DOHH2 (cell line): Measurements from ENCODE around the gene PANX2.

Source experiments
- H3F3A ChIP-seq: fragments of 200-600 bp; sonication (generic), shearing (Covaris generic); 2 replicates; pipeline ENCODE4 v1.6.0; 2016; ENCODE audit warnings: antibody characterized with exemption, mild to moderate bottlenecking; ENCODE audit not compliant: control insufficient read depth, insufficient read depth
- H3K27ac ChIP-seq: fragments of 200-600 bp; sonication (generic); 2 replicates; pipeline ENCODE4 v1.5.1; 2014; ENCODE audit warnings: low read depth, mild to moderate bottlenecking, low read length, moderate library complexity
- H3K27me3 ChIP-seq: fragments of 200-600 bp; sonication (generic); 2 replicates; pipeline ENCODE4 v1.6.1; 2014; ENCODE audit warnings: mild to moderate bottlenecking, low read length, mixed read lengths; ENCODE audit not compliant: control insufficient read depth
- H3K36me3 ChIP-seq: fragments of 200-600 bp; sonication (generic); 2 replicates; pipeline ENCODE4 v1.6.1; 2014; ENCODE audit warnings: mild to moderate bottlenecking, low read length, moderate library complexity, mixed read lengths; ENCODE audit not compliant: control insufficient read depth
- H3K4me1 ChIP-seq: fragments of 200-600 bp; sonication (generic); 2 replicates; pipeline ENCODE4 v1.6.1; 2014; ENCODE audit warnings: mild to moderate bottlenecking, low read length, mixed read lengths; ENCODE audit not compliant: control insufficient read depth
- H3K4me2 ChIP-seq: fragments of 200-600 bp; sonication (generic); 2 replicates; pipeline ENCODE4 v1.6.0; 2014; ENCODE audit warnings: mild to moderate bottlenecking, low read length, moderate library complexity
- H3K4me3 ChIP-seq: fragments of 200-600 bp; sonication (generic); 2 replicates; pipeline ENCODE4 v1.5.1; 2014; ENCODE audit warnings: mild to moderate bottlenecking, low read length, mixed read lengths
- H3K79me2 ChIP-seq: fragments of 200-600 bp; sonication (generic); 2 replicates; pipeline ENCODE4 v1.6.1; 2014; ENCODE audit warnings: mild to moderate bottlenecking, low read length, mixed read lengths; ENCODE audit not compliant: control insufficient read depth
- H3K9me2 ChIP-seq: fragments of 200-600 bp; sonication (generic); replicated peaks from 2 replicates; pipeline ENCODE4 v1.6.1; 2014; ENCODE audit warnings: mild to moderate bottlenecking, low read length, mixed read lengths; ENCODE audit not compliant: control insufficient read depth
- H3K9me3 ChIP-seq: fragments of 200-600 bp; sonication (generic); 2 replicates; pipeline ENCODE4 v1.6.1; 2014; ENCODE audit warnings: antibody characterized with exemption, low read length, mixed read lengths; ENCODE audit not compliant: control insufficient read depth, insufficient read depth
- H4K20me1 ChIP-seq: fragments of 200-600 bp; sonication (generic); 2 replicates; pipeline ENCODE4 v1.6.0; 2014; ENCODE audit warnings: low read depth, mild to moderate bottlenecking, antibody characterized with exemption, low read length, moderate library complexity; ENCODE audit not compliant: control insufficient read depth, insufficient read depth
- CTCF ChIP-seq: fragments of 200-600 bp; sonication (generic); IDR thresholded peaks from one replicate; pipeline ENCODE4 v1.5.1; 2014; ENCODE audit warnings: antibody characterized with exemption, mild to moderate bottlenecking, low read depth, low read length; ENCODE audit not compliant: poor library complexity, severe bottlenecking
- EZH2phosphoT487 ChIP-seq: fragments of 200-600 bp; sonication (generic); IDR thresholded peaks from 2 replicates; pipeline ENCODE4 v1.6.1; 2017; ENCODE audit warnings: borderline replicate concordance, mild to moderate bottlenecking, antibody characterized with exemption, low read length, moderate library complexity, mixed read lengths

The PANX2 gene

GRCh38 chr22:50219800-50220602 is 49.5 kb downstream of the PANX2 start:
- Histone ChIP-seq H3K4me2 (no peak overlapping the region), H4K20me1 (no peaks in the 10 kb centered on the region), H3K36me3 (peaks cover 85% of the 10 kb centered on the region)

GRCh38 chr22:50220603-50221409 is 50.3 kb downstream of the PANX2 start:
- peaks cover 5% of the 10 kb centered on the region; the same call in 1 of the 2 replicates for H3K79me2 ChIP-seq
- H3K4me3 ChIP-seq: no peak overlapping the region
- TF ChIP-seq CTCF (no peak), EZH2phosphoT487 (no peak)
- no peaks in the 10 kb centered on the region for H3K4me1 ChIP-seq
- no peaks in the 10 kb centered on the region for H3F3A ChIP-seq
- H3K36me3 ChIP-seq: peaks cover 84% of the 10 kb centered on the region
- H3K9me3 ChIP-seq: no peaks in the 10 kb centered on the region
- H3K27ac ChIP-seq: no peak overlapping the region
- H3K27me3 ChIP-seq: no peaks in the 10 kb centered on the region
- H3K9me2 ChIP-seq: no peaks in the 10 kb centered on the region
- no peak overlapping the region for H3K4me2 ChIP-seq
- H4K20me1 ChIP-seq: no peaks in the 10 kb centered on the region

More at GRCh38 chr22:50219800-50220602, 49.5 kb downstream of the PANX2 start:
- no peak for TF ChIP-seq EZH2phosphoT487
- TF ChIP-seq CTCF: no peak
- no peaks in the 10 kb centered on the region for H3K9me2 ChIP-seq
- H3F3A ChIP-seq: no peaks in the 10 kb centered on the region
- no peaks in the 10 kb centered on the region for H3K4me1 ChIP-seq
- no peak overlapping the region for H3K4me3 ChIP-seq
- H3K79me2 ChIP-seq: peaks cover 10% of the 10 kb centered on the region
- H3K9me3 ChIP-seq: no peaks in the 10 kb centered on the region
- no peaks in the 10 kb centered on the region for H3K27me3 ChIP-seq
- no peak overlapping the region for H3K27ac ChIP-seq

DNA sequence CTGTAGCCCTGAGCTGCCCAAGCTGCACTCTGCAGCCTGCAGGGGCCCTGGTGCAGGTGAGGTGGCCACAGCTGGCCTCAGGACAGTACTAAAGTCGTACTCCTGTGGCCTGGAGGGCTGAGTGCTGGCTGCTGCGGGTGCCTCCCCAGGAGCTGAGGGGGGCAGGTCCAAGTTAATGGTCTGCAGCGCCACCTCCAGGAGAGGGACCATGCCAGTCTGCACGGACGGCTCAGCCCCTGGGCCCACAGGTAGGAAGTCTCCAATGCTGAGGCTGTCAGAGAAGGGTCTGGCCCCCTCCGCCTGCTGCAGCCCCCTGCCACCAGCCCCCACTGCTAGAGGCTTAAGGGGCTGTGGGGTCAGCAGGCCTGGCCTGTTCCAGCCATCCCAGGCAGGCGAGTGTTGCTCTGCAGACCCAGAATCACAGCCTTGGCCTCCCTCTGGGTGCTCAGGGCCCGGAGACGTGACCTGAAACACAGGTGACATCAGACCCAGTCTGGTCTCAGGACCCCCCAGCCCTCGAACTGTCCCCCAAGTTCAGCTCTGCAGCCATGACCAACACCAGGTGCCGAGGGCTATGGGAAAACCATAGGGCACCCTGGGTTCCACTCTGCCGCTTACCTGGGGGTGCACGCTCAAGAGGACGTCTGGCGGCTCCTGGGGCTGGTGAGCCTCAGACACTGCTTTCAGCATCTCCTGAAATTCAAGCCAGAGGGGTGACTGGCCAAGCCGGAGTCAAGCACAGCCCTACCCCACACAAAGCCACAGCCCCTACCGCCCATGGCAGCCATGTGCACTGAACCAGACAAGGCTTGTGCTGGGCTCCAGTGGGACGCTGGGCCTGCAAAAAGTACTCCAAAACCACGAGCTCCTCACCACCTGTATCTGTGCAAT is 51.1 kb downstream of the PANX2 start:
- peaks cover 79% of the 10 kb centered on the region for H3K36me3 ChIP-seq
- no peaks in the 10 kb centered on the region for H3K79me2 ChIP-seq
- H3K27ac ChIP-seq: no peak overlapping the region
- H3K4me2 ChIP-seq: no peak overlapping the region
- no peaks in the 10 kb centered on the region for H4K20me1 ChIP-seq
- no peak for TF ChIP-seq EZH2phosphoT487
- peak; percentile 51 for TF ChIP-seq CTCF
- no peaks in the 10 kb centered on the region for H3K27me3 ChIP-seq
- H3K9me2 ChIP-seq: no peaks in the 10 kb centered on the region
- H3K4me1 ChIP-seq: no peaks in the 10 kb centered on the region
- no peak overlapping the region for H3K4me3 ChIP-seq
- H3K9me3 ChIP-seq: no peaks in the 10 kb centered on the region
- no peaks in the 10 kb centered on the region for H3F3A ChIP-seq
